Fibroblast of skin of left biceps (primary cell): ENCODE results near the gene EXOC3L1.

Experiments
- DNase-seq, 2 experiments: peaks; one replicate each; pipeline ENCODE4 v3.0.0-alpha.2; 2013; ENCODE audit warnings: low read depth in 2 of 2

Gene EXOC3L1

GRCh38 chr16:67215706-67216105 lies 25.8 kb upstream of the EXOC3L1 start:
- no peak for DNase-seq

GRCh38 chr16:67213197-67214019 lies 23.5 kb upstream of the EXOC3L1 start:
- no peak for DNase-seq

DNA sequence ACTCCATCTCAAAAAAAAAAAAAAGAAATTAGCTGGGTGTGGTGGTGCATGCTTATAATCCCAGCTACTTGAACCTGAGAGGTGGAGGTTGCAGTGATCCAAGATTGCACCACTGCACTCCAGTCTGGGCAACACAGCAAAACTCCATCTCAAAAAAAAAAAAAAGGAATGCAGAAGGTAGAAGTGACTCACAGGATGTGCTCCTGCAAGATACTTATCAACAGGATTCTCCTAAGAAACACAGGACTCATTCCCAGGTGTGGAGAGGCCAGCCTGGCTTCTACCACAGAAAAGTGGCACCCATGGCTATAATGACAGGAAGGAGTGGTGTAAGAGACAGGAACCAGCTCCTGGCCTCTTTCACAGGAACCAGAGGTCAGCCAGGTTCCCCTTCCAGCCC lies 22.8 kb upstream of the EXOC3L1 start:
- DNase-seq, result no peak

- DNase-seq, result no peak
Measured at GRCh38 chr16:67211674-67212073, 21.7 kb upstream of the EXOC3L1 start.

- DNase-seq, result no peak
Measured at GRCh38 chr16:67210069-67210937, 20.4 kb upstream of the EXOC3L1 start.

DNA sequence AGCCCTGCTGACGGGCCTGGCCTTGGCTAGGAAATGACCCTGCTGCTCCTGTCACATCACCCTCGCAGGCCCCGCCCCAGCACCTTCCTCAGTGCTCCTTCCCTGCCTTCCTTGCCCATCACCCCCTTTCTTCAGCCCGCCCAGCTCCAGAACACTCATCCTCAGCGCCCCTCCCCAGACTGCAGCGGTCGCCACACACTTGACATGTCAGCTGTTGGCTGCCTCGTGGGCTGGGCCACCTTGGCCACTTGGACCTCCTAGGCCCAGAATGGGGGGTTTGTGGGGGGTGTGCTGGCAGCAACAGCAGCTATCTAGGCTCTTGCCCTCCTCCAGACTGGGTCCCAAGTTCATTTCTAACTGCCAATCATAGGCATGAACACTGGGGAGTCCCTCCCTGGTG lies 19.6 kb upstream of the EXOC3L1 start:
- no peak for DNase-seq

GRCh38 chr16:67208154-67208896 lies 18.4 kb upstream of the EXOC3L1 start:
- no peak for DNase-seq

DNA sequence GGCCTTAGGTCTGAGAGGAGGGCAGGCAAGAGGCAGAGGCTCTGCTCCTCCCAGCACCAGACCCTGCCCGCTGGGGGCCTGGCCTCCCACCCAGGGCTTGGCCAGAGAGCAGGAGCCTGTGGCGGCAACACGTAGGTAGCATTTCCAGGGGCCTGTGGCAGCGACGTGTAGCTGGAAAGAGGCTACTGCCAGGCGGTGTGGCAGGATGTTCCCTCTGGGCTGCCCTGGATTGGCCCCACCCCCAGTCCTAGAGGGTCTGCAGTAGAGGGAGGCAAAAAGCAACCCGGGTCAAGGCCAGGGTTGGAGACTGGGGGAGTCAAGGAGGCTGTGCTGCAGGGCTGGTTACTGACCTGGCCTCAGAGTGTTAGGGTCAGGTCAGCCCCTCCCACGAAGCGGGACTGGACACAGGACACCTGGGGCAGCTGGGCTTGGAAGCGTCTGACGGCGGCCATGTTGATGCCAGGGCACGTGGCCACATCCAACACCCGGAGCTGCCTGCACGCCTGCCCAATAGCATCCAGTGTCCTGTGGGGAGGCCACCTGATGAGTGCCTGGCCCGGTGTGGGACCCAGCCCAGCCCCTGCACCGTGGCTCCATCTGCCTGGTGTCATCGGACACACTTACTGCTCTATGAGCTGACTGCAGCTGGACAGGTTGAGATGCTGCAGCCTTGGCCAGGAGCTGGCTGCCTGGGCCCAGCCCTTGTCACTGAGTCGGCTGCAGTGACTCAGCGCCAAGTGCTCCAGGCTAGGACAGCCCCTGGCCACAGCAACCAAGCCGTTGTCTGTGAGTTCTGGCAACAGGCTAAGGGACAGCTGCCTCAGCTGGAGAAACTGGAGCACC lies 17.5 kb upstream of the EXOC3L1 start:
- DNase-seq, result no peak

- no peak for DNase-seq
Measured at GRCh38 chr16:67206838-67207248, 16.9 kb upstream of the EXOC3L1 start.

- DNase-seq, result no peak
Measured at GRCh38 chr16:67206129-67206837, 16.3 kb upstream of the EXOC3L1 start.

DNA sequence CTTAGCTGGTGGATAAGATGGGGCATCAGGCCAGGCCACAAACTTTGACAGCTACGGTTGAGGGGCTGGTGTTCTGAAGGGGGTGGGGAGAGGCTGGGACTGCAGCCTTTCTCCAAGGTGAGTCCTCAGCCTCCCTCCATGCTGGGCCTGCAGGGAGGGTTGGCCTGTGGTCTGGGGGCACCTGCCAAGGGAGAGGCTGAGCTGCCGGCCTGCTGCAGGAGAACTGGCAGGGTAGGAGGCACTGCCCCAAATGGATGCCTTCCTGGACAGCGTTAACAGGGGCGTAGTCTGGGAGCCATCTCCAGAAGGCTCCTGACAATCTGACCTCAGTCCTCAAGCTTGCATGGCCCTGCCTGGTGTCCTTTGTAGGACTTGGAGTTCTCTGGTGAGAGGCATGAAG lies 14.1 kb upstream of the EXOC3L1 start:
- no peak for DNase-seq

DNA sequence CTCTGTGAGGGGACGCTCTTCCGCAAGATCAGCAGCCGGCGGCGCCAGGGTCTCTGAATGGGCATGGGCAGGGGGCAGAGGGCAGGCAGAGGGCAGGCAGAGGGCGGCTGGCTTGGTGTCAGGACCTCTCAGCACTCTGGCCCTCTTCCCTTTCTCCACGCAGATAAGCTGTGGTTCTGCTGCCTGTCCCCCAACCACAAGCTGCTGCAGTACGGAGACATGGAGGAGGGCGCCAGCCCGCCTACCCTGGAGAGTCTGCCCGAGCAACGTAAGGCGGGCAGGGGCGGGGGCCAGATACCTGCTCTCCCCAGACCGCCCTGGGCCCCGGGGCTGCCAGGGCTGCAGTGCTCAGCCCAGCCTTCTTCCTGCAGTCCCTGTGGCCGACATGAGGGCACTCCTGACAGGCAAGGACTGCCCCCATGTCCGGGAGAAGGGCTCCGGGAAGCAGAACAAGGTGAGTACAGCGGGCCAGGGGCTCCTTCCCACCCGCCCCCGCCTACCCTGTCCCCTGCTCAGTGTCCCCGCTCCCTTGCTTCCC lies 13.1 kb upstream of the EXOC3L1 start:
- no peak for DNase-seq

GRCh38 chr16:67202426-67202825 lies 12.5 kb upstream of the EXOC3L1 start:
- DNase-seq, result no peak

DNA sequence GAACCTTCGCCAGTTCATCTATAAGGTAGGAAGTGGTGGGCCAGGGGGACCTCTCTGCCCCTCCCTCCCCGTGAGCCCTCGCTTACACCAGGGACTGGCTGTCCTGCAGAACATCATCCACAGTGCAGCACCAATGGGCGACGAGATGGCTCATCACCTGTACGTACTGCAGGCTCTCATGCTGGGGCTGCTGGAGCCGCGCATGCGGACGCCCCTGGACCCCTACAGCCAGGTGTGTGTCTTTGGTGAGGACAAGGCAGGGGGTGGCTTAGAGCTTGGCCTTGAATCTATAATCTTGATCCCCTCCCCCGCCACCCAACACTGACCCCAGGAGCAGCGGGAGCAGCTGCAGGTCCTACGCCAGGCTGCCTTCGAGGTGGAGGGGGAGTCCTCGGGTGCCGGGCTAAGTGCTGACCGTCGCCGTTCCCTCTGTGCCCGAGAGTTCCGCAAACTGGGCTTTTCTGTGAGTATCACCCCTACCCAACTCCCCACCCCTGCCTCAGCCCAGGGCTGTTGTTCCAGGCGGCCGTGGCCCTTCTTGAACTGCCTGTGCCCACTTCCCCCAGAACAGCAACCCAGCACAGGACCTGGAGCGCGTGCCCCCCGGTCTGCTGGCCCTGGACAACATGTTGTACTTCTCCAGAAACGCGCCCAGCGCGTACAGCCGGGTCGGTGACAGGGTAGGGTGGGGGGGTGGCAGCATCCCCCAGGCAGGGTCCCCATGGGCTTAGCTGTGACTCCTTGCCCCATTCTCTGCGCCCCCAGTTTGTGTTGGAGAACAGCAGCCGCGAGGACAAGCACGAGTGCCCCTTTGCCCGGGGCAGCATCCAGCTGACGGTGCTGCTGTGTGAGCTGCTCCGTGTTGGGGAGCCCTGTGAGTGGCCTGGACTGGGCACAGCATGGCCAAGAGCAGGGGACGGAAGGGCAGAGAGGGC lies 11.7 kb upstream of the EXOC3L1 start:
- no peak for DNase-seq

- DNase-seq, result no peak
Measured at GRCh38 chr16:67200491-67200890, 10.6 kb upstream of the EXOC3L1 start.

- no peak for DNase-seq
Measured at GRCh38 chr16:67199808-67200198, 9.9 kb upstream of the EXOC3L1 start.

DNA sequence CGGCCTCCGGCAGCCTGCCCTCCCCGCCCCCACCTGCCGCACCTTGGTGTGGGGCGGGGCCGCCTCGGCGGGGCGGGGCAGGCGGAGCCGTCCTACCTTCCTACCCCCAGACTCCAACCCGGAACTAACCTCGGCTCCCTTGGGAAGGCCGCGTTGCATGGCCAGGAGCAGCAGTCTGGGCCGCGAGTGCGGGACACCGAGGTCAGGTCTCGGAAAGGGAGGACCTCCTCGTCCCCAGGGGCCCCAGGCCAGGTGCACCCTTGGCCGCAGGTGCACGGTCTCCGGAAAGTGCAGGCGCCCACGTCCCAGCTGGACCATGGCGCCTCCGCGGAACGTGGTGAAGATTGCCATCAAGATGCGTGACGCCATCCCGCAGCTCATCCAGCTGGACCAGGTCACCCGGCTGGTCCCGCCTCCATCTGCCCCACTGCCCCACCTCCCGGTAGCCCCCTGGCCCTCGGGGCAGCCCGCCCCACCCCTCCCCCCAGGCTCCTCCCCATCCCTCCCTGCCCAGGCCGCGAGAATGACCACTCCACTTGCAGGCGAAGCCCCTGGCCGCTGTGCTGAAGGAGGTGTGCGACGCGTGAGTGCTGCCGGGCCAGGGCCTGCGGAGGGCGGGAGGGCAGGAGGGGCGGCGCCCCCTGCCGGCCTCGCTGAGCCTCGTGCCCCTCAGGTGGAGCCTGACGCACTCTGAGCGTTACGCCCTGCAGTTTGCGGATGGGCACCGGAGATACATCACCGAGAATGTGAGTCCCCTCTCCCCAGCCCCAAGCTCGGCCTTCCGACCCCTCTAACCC lies 9.3 kb upstream of the EXOC3L1 start, which contains the start of gene ELMO3:
ELMO3 (plus strand) TSS at position 121 of the 797 bp plus-strand sequence; CDS start at position 317, 196 bp downstream.
- DNase-seq, result no peak

DNA sequence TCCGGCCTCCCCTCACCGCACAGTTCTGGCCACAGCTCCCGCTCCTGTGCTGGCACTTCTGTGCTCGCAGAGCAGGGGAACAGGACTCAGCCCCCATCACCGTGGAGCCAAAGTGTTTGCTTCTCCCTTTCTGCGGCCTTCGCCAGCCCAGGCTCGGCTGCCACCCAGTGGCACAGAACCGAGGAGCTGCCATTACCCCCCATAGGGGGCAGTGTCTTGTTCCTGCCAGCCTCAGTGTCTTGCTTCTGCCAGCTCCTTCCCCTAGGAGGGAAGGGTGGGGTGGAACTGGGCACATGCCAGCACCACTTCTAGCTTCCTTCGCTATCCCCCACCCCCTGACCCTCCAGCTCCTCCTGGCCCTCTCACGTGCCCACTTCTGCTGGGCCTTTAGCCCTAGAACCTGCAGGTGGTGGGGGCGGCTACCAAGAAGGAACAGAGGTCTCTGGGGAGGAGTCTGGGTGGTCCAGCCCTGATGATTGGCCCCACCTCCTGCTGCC lies 8.3 kb upstream of the EXOC3L1 start:
- no peak for DNase-seq
